Endodermal cell (in vitro differentiated cells): ENCODE results near the gene MACROD2. TPM values are rescaled to one million over a fixed set of nuclear protein-coding genes. Genes with fewer than 3 reads are reported as not detected.

Source experiments
- DNase-seq: peaks from one replicate; pipeline ENCODE4 v3.0.0-alpha.2; 2017
- H3K27ac ChIP-seq: 2 replicates; pipeline ENCODE4 v1.5.1; 2013; ENCODE audit warnings: mild to moderate bottlenecking, low read depth, low read length, moderate library complexity
- H3K27me3 ChIP-seq: 2 replicates; pipeline ENCODE4 v1.6.1; 2013; ENCODE audit warnings: mild to moderate bottlenecking, low read length, moderate library complexity; ENCODE audit not compliant: insufficient read depth, control insufficient read depth, poor library complexity, severe bottlenecking
- H3K36me3 ChIP-seq: 2 replicates; pipeline ENCODE4 v1.7.0; 2013; ENCODE audit warnings: mild to moderate bottlenecking, low read length, moderate library complexity; ENCODE audit not compliant: control insufficient read depth, insufficient read depth
- H3K4me1 ChIP-seq: one replicate; pipeline ENCODE4 v1.7.0; 2013; ENCODE audit warnings: low read length; ENCODE audit not compliant: control insufficient read depth, insufficient read depth
- H3K4me3 ChIP-seq: 2 replicates; pipeline ENCODE4 v1.5.1; 2013; ENCODE audit warnings: mild to moderate bottlenecking, low read length, moderate library complexity
- H3K9ac ChIP-seq: 2 replicates; pipeline ENCODE4 v1.6.1; 2013; ENCODE audit warnings: mild to moderate bottlenecking, low read length, moderate library complexity; ENCODE audit not compliant: poor library complexity, severe bottlenecking; ENCODE audit errors: extremely low read depth
- H3K9me3 ChIP-seq: 2 replicates; pipeline ENCODE4 v1.6.1; 2013; ENCODE audit warnings: mild to moderate bottlenecking, low read length, moderate library complexity; ENCODE audit not compliant: control insufficient read depth
- H3K27ac Mint-ChIP-seq: 2 replicates; pipeline ENCODE4 v1.8.0; 2020; ENCODE audit warnings: mixed read lengths
- H3K27me3 Mint-ChIP-seq: 2 replicates; pipeline ENCODE4 v1.8.0; 2021; ENCODE audit warnings: mild to moderate bottlenecking, mixed read lengths; ENCODE audit not compliant: insufficient read depth
- H3K36me3 Mint-ChIP-seq: 2 replicates; pipeline ENCODE4 v1.8.0; 2020; ENCODE audit warnings: low read depth, mixed read lengths
- H3K4me1 Mint-ChIP-seq: 2 replicates; pipeline ENCODE4 v1.8.0; 2020; ENCODE audit warnings: mixed read lengths
- H3K4me3 Mint-ChIP-seq: 2 replicates; pipeline ENCODE4 v1.8.0; 2020; ENCODE audit warnings: mild to moderate bottlenecking, moderate library complexity, mixed read lengths
- H3K9me3 Mint-ChIP-seq: 2 replicates; pipeline ENCODE4 v1.8.0; 2020; ENCODE audit warnings: mild to moderate bottlenecking, mixed read lengths
- CTCF ChIP-seq: fragments of 200-600 bp; sonication (generic); conservative IDR thresholded peaks from 2 replicates; pipeline ENCODE4 v1.5.0; 2021; ENCODE audit warnings: antibody characterized with exemption, mild to moderate bottlenecking
- WGBS, 2 experiments: methylation state at CpG; one replicate each; pipeline versions ENCODE4 v1.1.5 to v1.1.7; 2013; ENCODE audit warnings: missing lambda C conversion rate in 2 of 2, mixed read lengths in 1 of 2; ENCODE audit not compliant: insufficient coverage in 1 of 2, insufficient read length in 1 of 2; 5-methylcytosine and 5-hydroxymethylcytosine counted together
- total RNA-seq, 2 donors: library from RNA; stranded (reverse); fragmentation: NEBNext Ultra II Directional in 1 of 2; extraction: Animal tissue kit (Norgen Biotek cat#: 25700) in 1 of 2; gene quantifications; 2 replicates in 1 of 2; 3 replicates in 1 of 2; pipeline ENCODE4 v1.2.1, GENCODE V29; 2021

The MACROD2 gene
- total RNA-seq, 2 donors from 2014 or later = 2.3 to 4.8 TPM

- Histone ChIP-seq H3K27ac (no peak overlapping the region), H3K9ac (no peak overlapping the region), H3K27me3 (no peaks in the 10 kb centered on the region), H3K9me3 (no peaks in the 10 kb centered on the region), H3K36me3 (no peaks in the 10 kb centered on the region), H3K4me3 (no peak overlapping the region), H3K4me1 (no peaks in the 10 kb centered on the region)
- Mint-ChIP-seq H3K36me3 (no peaks in the 10 kb centered on the region), H3K27me3 (no peaks in the 10 kb centered on the region), H3K27ac (no peak overlapping the region), H3K4me1 (no peaks in the 10 kb centered on the region), H3K9me3 (peaks cover 5% of the 10 kb centered on the region), H3K4me3 (no peak overlapping the region)
- no peak for TF ChIP-seq CTCF
- no peak for DNase-seq
- 50 to 85% methylated on average over 1 to 2 of the region's 2 CpGs for WGBS, 2 experiments
Measured at GRCh38 chr20:15756754-15757115, 1761.4 kb downstream of the MACROD2 start.

- no peak overlapping the region for H3K9ac ChIP-seq
Measured at GRCh38 chr20:15759594-15759993, 1764.3 kb downstream of the MACROD2 start.

GRCh38 chr20:15760001-15760621 is 1764.8 kb downstream of the MACROD2 start:
- H3K4me3 Mint-ChIP-seq = no peak overlapping the region
- no peak overlapping the region for H3K4me3 ChIP-seq

More at GRCh38 chr20:15759594-15759993, 1764.3 kb downstream of the MACROD2 start:
- no peak overlapping the region for H3K27ac Mint-ChIP-seq
- H3K36me3 Mint-ChIP-seq = no peaks in the 10 kb centered on the region
- H3K27me3 Mint-ChIP-seq = no peaks in the 10 kb centered on the region
- peaks cover 5% of the 10 kb centered on the region for H3K9me3 Mint-ChIP-seq
- no peaks in the 10 kb centered on the region for H3K4me1 ChIP-seq
- H3K9me3 ChIP-seq = no peaks in the 10 kb centered on the region
- no peak for TF ChIP-seq CTCF
- H3K36me3 ChIP-seq = no peaks in the 10 kb centered on the region
- no peaks in the 10 kb centered on the region for H3K27me3 ChIP-seq
- H3K4me3 Mint-ChIP-seq = no peak overlapping the region
- WGBS, 2 experiments = 92 to 100% methylated on average over 6 of the region's 6 CpGs
- H3K27ac ChIP-seq = no peak overlapping the region
- H3K4me1 Mint-ChIP-seq = no peaks in the 10 kb centered on the region
- no peak for DNase-seq
- H3K4me3 ChIP-seq = no peak overlapping the region

More at GRCh38 chr20:15760001-15760621, 1764.8 kb downstream of the MACROD2 start:
- Histone ChIP-seq H3K4me1 (no peaks in the 10 kb centered on the region), H3K9me3 (no peaks in the 10 kb centered on the region), H3K36me3 (no peaks in the 10 kb centered on the region), H3K9ac (no peak overlapping the region), H3K27me3 (no peaks in the 10 kb centered on the region), H3K27ac (no peak overlapping the region)
- Mint-ChIP-seq H3K36me3 (no peaks in the 10 kb centered on the region), H3K27me3 (no peaks in the 10 kb centered on the region), H3K9me3 (peaks cover 5% of the 10 kb centered on the region), H3K27ac (no peak overlapping the region), H3K4me1 (no peaks in the 10 kb centered on the region)
- no peak for TF ChIP-seq CTCF
- 87 to 91% methylated on average over 8 to 11 of the region's 11 CpGs for whole genome bisulfite sequencing, 2 experiments
- no peak for DNase-seq
